ENCODE measurements around the gene PDLIM4. TPM values are rescaled to one million over a fixed set of nuclear protein-coding genes. Genes with fewer than 3 reads are reported as not detected.

The PDLIM4 gene
- total RNA-seq, 1 donor = 67.7 TPM

GRCh38 chr5:132256783-132257130 lies 739 bp upstream of the PDLIM4 start:
- Histone ChIP-seq H2AFZ (ENCODE audit: low read length) (peak overlapping the region; percentile 56), H3K4me1 (ENCODE audit: insufficient read depth, low read length) (peaks cover 45% of the 10 kb centered on the region), H3K79me2 (ENCODE audit: insufficient read depth, low read length) (peaks cover 45% of the 10 kb centered on the region), H3K9me3 (ENCODE audit: low read depth, low read length) (no peaks in the 10 kb centered on the region), H4K20me1 (ENCODE audit: insufficient read depth, low read length) (peaks cover 26% of the 10 kb centered on the region), H3K36me3 (ENCODE audit: insufficient read depth, low read length) (peaks cover 10% of the 10 kb centered on the region), H3K27ac (ENCODE audit: low read depth, low read length) (peak overlapping the region; percentile 20), H3K27me3 (ENCODE audit: insufficient read depth, low read length) (no peaks in the 10 kb centered on the region), H3K4me3 (ENCODE audit: insufficient read depth, low read length) (peak overlapping the region; percentile 81), H3K4me2 (ENCODE audit: insufficient read depth, low read length) (peak overlapping the region; percentile 66)
- DNase-seq (ENCODE audit: insufficient read length, low spot score, missing footprints) = no peak
- TF ChIP-seq, protein P1, sequence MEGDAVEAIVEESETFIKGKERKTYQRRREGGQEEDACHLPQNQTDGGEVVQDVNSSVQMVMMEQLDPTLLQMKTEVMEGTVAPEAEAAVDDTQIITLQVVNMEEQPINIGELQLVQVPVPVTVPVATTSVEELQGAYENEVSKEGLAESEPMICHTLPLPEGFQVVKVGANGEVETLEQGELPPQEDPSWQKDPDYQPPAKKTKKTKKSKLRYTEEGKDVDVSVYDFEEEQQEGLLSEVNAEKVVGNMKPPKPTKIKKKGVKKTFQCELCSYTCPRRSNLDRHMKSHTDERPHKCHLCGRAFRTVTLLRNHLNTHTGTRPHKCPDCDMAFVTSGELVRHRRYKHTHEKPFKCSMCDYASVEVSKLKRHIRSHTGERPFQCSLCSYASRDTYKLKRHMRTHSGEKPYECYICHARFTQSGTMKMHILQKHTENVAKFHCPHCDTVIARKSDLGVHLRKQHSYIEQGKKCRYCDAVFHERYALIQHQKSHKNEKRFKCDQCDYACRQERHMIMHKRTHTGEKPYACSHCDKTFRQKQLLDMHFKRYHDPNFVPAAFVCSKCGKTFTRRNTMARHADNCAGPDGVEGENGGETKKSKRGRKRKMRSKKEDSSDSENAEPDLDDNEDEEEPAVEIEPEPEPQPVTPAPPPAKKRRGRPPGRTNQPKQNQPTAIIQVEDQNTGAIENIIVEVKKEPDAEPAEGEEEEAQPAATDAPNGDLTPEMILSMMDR (IDR thresholded peaks at IDR 0.05; ENCODE audit: extremely low read depth, low read depth, low read length) = no peak

GRCh38 chr5:132258102-132259068 lies 889 bp downstream of the PDLIM4 start:
- Histone ChIP-seq H3K9me3 (ENCODE audit: low read depth, low read length) (no peaks in the 10 kb centered on the region), H3K27ac (ENCODE audit: low read depth, low read length) (peak overlapping the region; percentile 98), H2AFZ (ENCODE audit: low read length) (peak overlapping the region; percentile 6), H3K79me2 (ENCODE audit: insufficient read depth, low read length) (peaks cover 60% of the 10 kb centered on the region), H3K4me1 (ENCODE audit: insufficient read depth, low read length) (peaks cover 62% of the 10 kb centered on the region), H3K36me3 (ENCODE audit: insufficient read depth, low read length) (peaks cover 27% of the 10 kb centered on the region), H3K27me3 (ENCODE audit: insufficient read depth, low read length) (no peaks in the 10 kb centered on the region), H3K4me2 (ENCODE audit: insufficient read depth, low read length) (peak overlapping the region; percentile 98), H4K20me1 (ENCODE audit: insufficient read depth, low read length) (peaks cover 43% of the 10 kb centered on the region), H3K4me3 (ENCODE audit: insufficient read depth, low read length) (peak overlapping the region; percentile 81)
- TF ChIP-seq, protein P1 (IDR thresholded peaks at IDR 0.05; ENCODE audit: extremely low read depth, low read depth, low read length) = no peak
- peak; percentile 96 for DNase-seq (ENCODE audit: insufficient read length, low spot score, missing footprints)

GRCh38 chr5:132259069-132259851 lies 1.8 kb downstream of the PDLIM4 start:
- peak overlapping the region; percentile 98 for H3K27ac ChIP-seq (ENCODE audit: low read depth, low read length)
- H3K4me3 ChIP-seq (ENCODE audit: insufficient read depth, low read length) = peak overlapping the region; percentile 81
- peaks cover 51% of the 10 kb centered on the region for H4K20me1 ChIP-seq (ENCODE audit: insufficient read depth, low read length)
- H3K27me3 ChIP-seq (ENCODE audit: insufficient read depth, low read length) = no peaks in the 10 kb centered on the region
- H3K36me3 ChIP-seq (ENCODE audit: insufficient read depth, low read length) = peaks cover 28% of the 10 kb centered on the region
- TF ChIP-seq, protein P1 (IDR thresholded peaks at IDR 0.05; ENCODE audit: extremely low read depth, low read depth, low read length) = no peak
- H3K9me3 ChIP-seq (ENCODE audit: low read depth, low read length) = no peaks in the 10 kb centered on the region
- H2AFZ ChIP-seq (ENCODE audit: low read length) = no peak overlapping the region
- peak overlapping the region; percentile 98 for H3K4me2 ChIP-seq (ENCODE audit: insufficient read depth, low read length)
- peaks cover 70% of the 10 kb centered on the region for H3K4me1 ChIP-seq (ENCODE audit: insufficient read depth, low read length)
- DNase-seq (ENCODE audit: insufficient read length, low spot score, missing footprints) = peak; percentile 96
- peaks cover 60% of the 10 kb centered on the region for H3K79me2 ChIP-seq (ENCODE audit: insufficient read depth, low read length)
